ENCODE data around the gene C9orf153.

GRCh38 chr9:86186696-86187095 lies 72.8 kb downstream of the C9orf153 start:
- TF ChIP-seq POLR2AphosphoS5 (IDR thresholded peaks at IDR 0.05; ENCODE audit: low read depth) (no peak), CTCF (conservative IDR thresholded peaks at IDR 0.05; ENCODE audit: low read depth in 2 of 2) (no peak), EZH2 (IDR thresholded peaks at IDR 0.05; ENCODE audit: low read depth, unreplicated experiment) (no peak), EZH2phosphoT487 (IDR thresholded peaks at IDR 0.05; ENCODE audit: unreplicated experiment) (no peak), REST (IDR thresholded peaks at IDR 0.05; ENCODE audit: unreplicated experiment) (no peak), ZNF331 (CRISPR knock-in tag; IDR thresholded peaks at IDR 0.05; ENCODE audit: low read depth) (no peak), STAT1 (IDR thresholded peaks at IDR 0.05; ENCODE audit: unreplicated experiment) (no peak)

All from GM23338 (cell line).